ENCODE data around the gene PMS1. TPM values are rescaled to one million over a fixed set of nuclear protein-coding genes. Genes with fewer than 3 reads are reported as not detected.

Gene PMS1
- total RNA-seq, 1 donor from 2014 or later = 23.9 TPM

GRCh38 chr2:189799030-189799331, 14.7 kb downstream of the PMS1 start:
- Mint-ChIP-seq H3K4me3 (ENCODE audit: unreplicated experiment) (no peak overlapping the region), H3K27ac (ENCODE audit: unreplicated experiment) (peak overlapping the region; percentile 62), H3K36me3 (ENCODE audit: low read depth) (peaks cover 3% of the 10 kb centered on the region), H3K9me3 (ENCODE audit: low read depth) (no peaks in the 10 kb centered on the region), H3K27me3 (ENCODE audit: low read depth) (no peaks in the 10 kb centered on the region), H3K4me1 (ENCODE audit: low read depth) (peaks cover 30% of the 10 kb centered on the region)
- TF ChIP-seq CTCF (IDR thresholded peaks at IDR 0.05) = no peak
- no peak for DNase-seq (ENCODE audit: low spot score)

- no peak for TF ChIP-seq CTCF (IDR thresholded peaks at IDR 0.05)
- peaks cover 30% of the 10 kb centered on the region for H3K4me1 Mint-ChIP-seq (ENCODE audit: low read depth)
- H3K4me3 Mint-ChIP-seq (ENCODE audit: unreplicated experiment) = no peak overlapping the region
- H3K9me3 Mint-ChIP-seq (ENCODE audit: low read depth) = no peaks in the 10 kb centered on the region
- peaks cover 3% of the 10 kb centered on the region for H3K36me3 Mint-ChIP-seq (ENCODE audit: low read depth)
- H3K27me3 Mint-ChIP-seq (ENCODE audit: low read depth) = no peaks in the 10 kb centered on the region
- H3K27ac Mint-ChIP-seq (ENCODE audit: unreplicated experiment) = peak overlapping the region; percentile 65
- no peak for DNase-seq (ENCODE audit: low spot score)
Observed at GRCh38 chr2:189799531-189799930, 15.3 kb downstream of the PMS1 start.

DNA sequence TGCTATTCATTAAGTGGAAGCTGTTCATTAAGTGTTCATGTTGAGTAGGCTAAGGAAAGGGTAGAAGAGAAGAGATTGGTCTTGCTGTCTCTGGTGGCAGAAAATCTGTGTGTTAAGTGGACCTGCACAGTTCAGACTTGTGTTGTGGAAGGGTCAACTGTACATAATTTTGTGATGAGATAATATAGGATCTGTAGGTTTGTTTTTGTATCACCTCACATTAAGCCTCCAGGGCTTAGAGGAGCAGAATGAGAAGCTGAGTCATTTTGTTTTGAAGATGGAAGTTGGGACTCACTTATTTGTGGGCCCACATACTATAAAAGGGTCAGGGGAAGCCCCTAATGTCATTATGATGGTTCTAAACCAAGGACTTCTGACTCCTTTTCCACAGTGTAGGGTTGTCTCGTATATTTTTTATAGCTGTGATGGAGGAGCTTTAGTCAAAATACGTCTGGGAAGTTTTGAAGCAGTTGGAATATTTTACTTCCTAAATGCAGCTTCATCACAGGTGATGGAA, 18.2 kb downstream of the PMS1 start:
- Mint-ChIP-seq H3K4me1 (ENCODE audit: low read depth) (peaks cover 30% of the 10 kb centered on the region), H3K36me3 (ENCODE audit: low read depth) (peaks cover 5% of the 10 kb centered on the region), H3K27me3 (ENCODE audit: low read depth) (no peaks in the 10 kb centered on the region), H3K9me3 (ENCODE audit: low read depth) (no peaks in the 10 kb centered on the region), H3K4me3 (ENCODE audit: unreplicated experiment) (no peak overlapping the region), H3K27ac (ENCODE audit: unreplicated experiment) (no peak overlapping the region)
- TF ChIP-seq CTCF (IDR thresholded peaks at IDR 0.05) = no peak
- no peak for DNase-seq (ENCODE audit: low spot score)

DNA sequence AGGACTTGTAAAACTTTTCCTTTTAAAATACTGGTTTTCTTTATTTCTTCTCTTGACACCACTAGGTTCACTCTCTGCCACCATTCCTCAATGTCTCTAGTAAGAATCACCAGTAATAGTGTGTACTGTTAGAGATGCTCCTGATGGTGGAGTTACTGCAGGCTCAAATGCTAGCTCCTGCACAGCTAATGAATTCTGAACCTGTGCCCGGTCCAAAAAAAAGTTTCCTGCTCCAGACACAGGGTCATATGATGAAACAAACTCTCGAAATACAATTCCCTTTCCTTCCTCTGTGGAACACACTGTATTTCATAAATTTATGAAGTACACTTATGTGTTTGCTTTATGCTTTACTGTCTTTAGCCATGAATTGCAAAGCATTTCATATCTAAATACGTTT, 19.2 kb downstream of the PMS1 start:
- DNase-seq (ENCODE audit: low spot score) = no peak
- no peaks in the 10 kb centered on the region for H3K27me3 Mint-ChIP-seq (ENCODE audit: low read depth)
- no peak overlapping the region for H3K4me3 Mint-ChIP-seq (ENCODE audit: unreplicated experiment)
- peaks cover 5% of the 10 kb centered on the region for H3K36me3 Mint-ChIP-seq (ENCODE audit: low read depth)
- TF ChIP-seq CTCF (IDR thresholded peaks at IDR 0.05) = no peak
- no peak overlapping the region for H3K27ac Mint-ChIP-seq (ENCODE audit: unreplicated experiment)
- peaks cover 21% of the 10 kb centered on the region for H3K4me1 Mint-ChIP-seq (ENCODE audit: low read depth)
- no peaks in the 10 kb centered on the region for H3K9me3 Mint-ChIP-seq (ENCODE audit: low read depth)

- Mint-ChIP-seq H3K36me3 (ENCODE audit: low read depth) (peaks cover 20% of the 10 kb centered on the region), H3K4me1 (ENCODE audit: low read depth) (peaks cover 8% of the 10 kb centered on the region), H3K27ac (ENCODE audit: unreplicated experiment) (no peak overlapping the region)
Observed at GRCh38 chr2:189818249-189819038, 34.2 kb downstream of the PMS1 start.

More at GRCh38 chr2:189818249-189819038, 34.2 kb downstream of the PMS1 start:
- no peak overlapping the region for H3K4me3 Mint-ChIP-seq (ENCODE audit: unreplicated experiment)
- peaks cover 3% of the 10 kb centered on the region for H3K9me3 Mint-ChIP-seq (ENCODE audit: low read depth)
- DNase-seq (ENCODE audit: low spot score) = no peak
- no peaks in the 10 kb centered on the region for H3K27me3 Mint-ChIP-seq (ENCODE audit: low read depth)
- TF ChIP-seq CTCF (IDR thresholded peaks at IDR 0.05) = no peak
